ENCODE results near the gene RUVBL1. TPM values are rescaled to one million over a fixed set of nuclear protein-coding genes. Genes with fewer than 3 reads are reported as not detected.

RUVBL1 gene
- total and polyA plus RNA-seq, 10 of the 15 experiments (the other 5 are each of a cell fraction or from before 2014, with no cell fraction given): 15.2 to 142 (median 84.2) TPM

- no peak overlapping the region for H3K4me2 ChIP-seq (ENCODE audit: control insufficient read depth, insufficient read depth)
- in situ Hi-C loops (cut with MboI) (no loop called here), intact Hi-C loops (cut with micrococcal nuclease; ENCODE audit: unreplicated experiment) (no loop called here)
- ChIA-PET CTCF (interaction anchor here (0.6 to 2.4 kb wide), 4 partner anchors 11 to 324 kb away, joined by 3 to 12 read pairs (median 4); no protein-coding TSS in a partner anchor), SMC1A (ENCODE audit: uncharacterized antibody, unreplicated experiment) (no interaction called here), POLR2A (no interaction called here), RAD21 (ENCODE audit: unreplicated experiment) (no interaction called here)
- no peak for FAIRE-seq
- no peak for DNase-seq (ENCODE audit: low read depth, low spot score)
- no peak for ATAC-seq
- H4K20me1 ChIP-seq (ENCODE audit: control insufficient read depth, insufficient read depth): no peaks in the 10 kb centered on the region
- no peak overlapping the region for H3K9ac ChIP-seq (ENCODE audit: control insufficient read depth, insufficient read depth, low read length)
- no peaks in the 10 kb centered on the region for H3K4me1 ChIP-seq (ENCODE audit: control insufficient read depth, insufficient read depth, low read length)
- no TSS peak for BruUV-seq (replicated peaks)
- H3K27ac ChIP-seq (ENCODE audit: control insufficient read depth, insufficient read depth): no peak overlapping the region
- H3K27me3 ChIP-seq (replicated peaks in 1 of 2; ENCODE audit: control insufficient read depth in 2 of 2, insufficient read depth in 2 of 2, low read length in 1 of 2): no peaks in the 10 kb centered on the region
- no peak overlapping the region for H2AFZ ChIP-seq (ENCODE audit: control insufficient read depth, low read depth, low read length)
- no peaks in the 10 kb centered on the region for H3K36me3 ChIP-seq (ENCODE audit: control insufficient read depth in 2 of 2, insufficient read depth in 2 of 2, low read length in 1 of 2)
- no peaks in the 10 kb centered on the region for H3K9me3 ChIP-seq (replicated peaks; ENCODE audit: control insufficient read depth, insufficient read depth, low read length)
- H3K4me3 ChIP-seq: no peak overlapping the region
- no peaks in the 10 kb centered on the region for H3K79me2 ChIP-seq (ENCODE audit: control insufficient read depth, insufficient read depth, low read length)
- WGBS (ENCODE audit: insufficient coverage, insufficient replicate concordance, low lambda C conversion rate, missing lambda C conversion rate): 39% methylated on average over 5 of the region's 5 CpGs
- TF ChIP-seq SMARCA5 (IDR thresholded peaks at IDR 0.05) (no peak), NR2C2 (IDR thresholded peaks at IDR 0.05; ENCODE audit: borderline replicate concordance, control insufficient read depth, insufficient read length, low read depth) (no peak), TBL1XR1 (IDR thresholded peaks at IDR 0.05; ENCODE audit: low read depth, low read length) (no peak), ZNF687 (IDR thresholded peaks at IDR 0.05) (no peak), DPF2 (IDR thresholded peaks at IDR 0.05) (no peak), HDGF (IDR thresholded peaks at IDR 0.05) (no peak), IRF4 (IDR thresholded peaks at IDR 0.05; ENCODE audit: low read depth, low read length) (no peak), IKZF1 (conservative IDR thresholded peaks at IDR 0.05) (no peak), E2F4 (IDR thresholded peaks at IDR 0.05; ENCODE audit: low read depth, low read length) (no peak)
Measured at GRCh38 chr3:128144512-128145187, 21.0 kb upstream of the RUVBL1 start.
